Choroid plexus epithelial cell (primary cell): ENCODE measurements around the gene ACBD3.

Experiments used
- DNase-seq: peaks from one replicate; pipeline ENCODE4 v3.0.0-alpha.2; 2010; ENCODE audit warnings: low read depth
- H3K4me3 ChIP-seq: 2 replicates; pipeline ENCODE4 v1.5.1; 2011; ENCODE audit warnings: low read depth, mild to moderate bottlenecking, control low read depth, low read length, moderate library complexity
- CTCF ChIP-seq: conservative IDR thresholded peaks from 2 replicates; pipeline ENCODE4 v1.5.1; 2011; ENCODE audit warnings: low read depth, mild to moderate bottlenecking, control low read depth, inconsistent platforms, low read length, moderate library complexity

Gene ACBD3

DNA sequence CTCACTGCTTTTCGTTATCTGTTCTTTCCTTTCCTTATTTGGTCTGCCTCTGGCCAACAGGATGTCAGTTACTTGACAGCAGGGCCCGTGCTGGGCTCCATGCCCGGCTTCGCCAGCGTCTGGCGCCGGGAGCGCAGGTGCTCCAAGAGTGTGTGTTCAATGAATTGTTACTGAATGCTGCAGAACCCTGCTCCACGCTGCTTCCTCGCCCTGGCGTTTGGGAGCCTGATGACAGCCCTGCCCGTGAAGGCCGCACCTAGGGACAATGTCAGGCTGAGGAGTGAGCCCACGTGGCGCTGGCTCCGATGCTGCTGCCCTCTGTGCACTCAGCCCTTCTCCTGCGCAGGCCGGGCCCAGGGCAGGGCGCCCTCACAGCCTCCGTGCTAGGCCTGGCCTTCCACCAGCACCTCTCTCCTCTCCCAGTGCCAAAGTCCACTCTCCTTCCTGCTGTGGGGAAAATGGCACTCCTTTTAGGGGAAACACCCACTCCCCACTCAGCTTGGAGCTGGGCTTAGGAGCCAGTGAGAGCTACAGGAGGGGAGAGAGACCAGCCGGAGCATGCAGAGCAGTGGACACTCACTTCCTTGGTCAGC, 51.4 kb downstream of the ACBD3 start:
- no peak overlapping the region for H3K4me3 ChIP-seq
- no peak for DNase-seq
- TF ChIP-seq CTCF = no peak

DNA sequence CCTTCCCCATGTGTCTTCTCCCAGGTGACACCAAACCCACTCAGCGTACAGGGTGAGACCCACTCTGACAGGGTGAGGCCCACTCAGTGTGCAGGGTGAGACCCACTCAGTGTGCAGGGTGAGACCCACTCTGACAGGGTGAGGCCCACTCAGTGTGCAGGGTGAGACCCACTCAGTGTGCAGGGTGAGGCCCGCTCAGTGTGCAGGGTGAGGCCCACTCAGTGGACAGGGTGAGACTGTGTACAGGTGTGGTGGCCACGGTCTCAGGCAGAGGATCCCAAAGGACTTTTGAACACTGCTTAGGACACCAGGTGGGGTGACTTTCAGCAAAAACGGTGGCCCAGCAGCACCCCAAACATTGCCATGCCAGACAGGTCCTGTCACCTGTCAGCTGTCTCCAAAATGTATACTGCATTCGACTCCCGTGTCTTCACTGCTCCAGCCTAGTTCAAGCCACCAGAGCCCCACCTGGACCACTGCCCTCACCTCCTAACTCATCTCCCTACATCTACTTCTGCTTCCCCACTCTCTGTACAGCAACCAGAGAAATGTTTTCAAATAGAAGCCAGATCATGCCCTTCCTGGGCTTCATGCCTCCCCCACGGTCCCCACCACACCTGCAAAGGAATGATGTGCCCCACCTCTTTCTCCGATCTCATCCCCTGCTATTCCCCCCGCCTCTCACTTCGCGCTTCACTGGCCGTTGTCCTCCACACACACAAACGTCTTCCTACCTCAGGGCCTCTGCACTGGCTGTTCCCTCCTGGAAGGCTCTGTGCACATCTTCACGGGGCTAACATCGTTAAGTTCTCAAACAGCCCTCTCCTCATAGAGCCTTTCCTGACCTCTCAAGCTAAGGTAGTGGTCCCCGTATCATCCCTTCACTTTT, 52.1 kb downstream of the ACBD3 start:
- no peak overlapping the region for H3K4me3 ChIP-seq
- DNase-seq = no peak
- TF ChIP-seq CTCF = no peak

GRCh38 chr1:226133504-226134123, 52.9 kb downstream of the ACBD3 start:
- no peak overlapping the region for H3K4me3 ChIP-seq
- no peak for TF ChIP-seq CTCF
- no peak for DNase-seq

- DNase-seq = no peak
- H3K4me3 ChIP-seq = no peak overlapping the region
- no peak for TF ChIP-seq CTCF
Observed at GRCh38 chr1:226132728-226133503, 53.6 kb downstream of the ACBD3 start.

DNA sequence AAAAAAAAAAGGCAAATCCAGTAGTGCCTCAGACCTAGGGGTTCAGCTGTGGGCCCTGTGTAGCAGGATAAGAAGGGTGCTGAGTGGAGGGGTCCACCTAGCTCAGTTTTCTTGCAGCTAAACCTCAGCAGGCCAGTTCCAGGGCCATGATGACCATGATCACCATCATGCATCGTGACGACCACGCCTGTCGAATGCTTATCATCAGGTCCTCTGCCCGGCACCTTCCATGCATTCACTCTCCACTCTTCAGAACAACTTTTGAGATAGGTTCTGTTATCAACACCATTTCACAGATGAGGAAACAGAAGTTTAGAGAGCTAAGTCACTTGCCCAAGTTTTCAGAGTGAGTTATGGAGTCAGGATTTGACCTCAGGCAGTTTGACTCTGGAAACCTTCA, 54.9 kb downstream of the ACBD3 start:
- DNase-seq = no peak
- no peak overlapping the region for H3K4me3 ChIP-seq
- TF ChIP-seq CTCF = no peak

DNA sequence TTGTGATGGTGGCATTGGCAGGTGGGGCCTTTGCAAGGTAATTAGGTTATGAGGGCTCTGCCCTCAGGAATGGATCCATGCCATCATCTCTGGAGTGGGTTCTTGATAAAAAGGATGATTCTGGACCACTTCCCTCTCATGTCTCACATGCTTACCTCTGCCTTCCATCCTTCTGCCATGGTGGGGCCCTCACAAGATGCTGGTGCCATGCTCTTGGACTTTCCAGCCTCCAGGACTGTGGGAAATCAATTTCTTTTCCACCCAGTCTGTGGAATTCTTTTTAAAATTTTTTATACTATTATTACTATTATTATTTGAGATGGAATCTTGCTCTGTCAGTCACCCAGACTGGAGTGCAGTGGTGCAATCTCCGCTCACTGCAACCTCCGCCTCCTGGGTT, 57.3 kb downstream of the ACBD3 start:
- no peak overlapping the region for H3K4me3 ChIP-seq
- TF ChIP-seq CTCF = no peak
- DNase-seq = no peak
